Measurements from ENCODE around the gene MDGA2.
"Not testable (repeated sequence)": the region's sequence is repeated elsewhere in the genome, so short reads cannot be mapped to it uniquely, and the experiment has no call there.

Gene MDGA2

DNA sequence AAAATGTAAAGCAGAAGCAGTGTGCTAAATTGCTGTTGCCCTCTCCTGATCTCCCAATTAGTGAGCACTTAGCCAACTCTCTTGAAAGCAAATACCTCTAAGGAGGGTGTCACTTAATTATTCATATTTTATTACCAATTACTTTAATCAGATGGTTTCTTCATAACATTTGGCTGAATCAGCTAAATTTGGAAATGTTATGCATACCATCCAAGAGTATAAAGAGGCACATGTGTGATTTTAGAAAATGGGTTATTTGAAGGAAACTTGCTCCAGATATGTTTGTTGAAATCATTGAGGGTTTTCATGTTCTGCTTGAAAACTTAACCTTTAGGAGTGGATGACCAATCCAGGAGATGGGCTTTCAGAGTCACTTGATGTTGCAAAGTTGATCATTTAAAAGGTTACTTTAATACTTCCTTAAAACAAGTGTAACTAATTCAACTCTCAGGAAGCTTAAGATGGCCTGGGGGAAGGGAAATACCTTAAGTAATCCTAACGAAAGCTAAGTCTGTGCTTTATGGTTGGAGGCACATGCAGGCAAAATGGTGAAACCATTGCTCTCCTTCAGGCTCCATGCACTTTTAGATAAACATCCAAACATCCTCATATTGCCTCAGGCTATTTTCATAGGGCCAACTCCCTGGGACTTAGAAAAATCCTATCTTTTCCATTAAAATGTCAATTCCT is 434.5 kb downstream of the MDGA2 start:
- DNase-seq (ENCODE audit: low read depth in 2 of 2): no peak

DNA sequence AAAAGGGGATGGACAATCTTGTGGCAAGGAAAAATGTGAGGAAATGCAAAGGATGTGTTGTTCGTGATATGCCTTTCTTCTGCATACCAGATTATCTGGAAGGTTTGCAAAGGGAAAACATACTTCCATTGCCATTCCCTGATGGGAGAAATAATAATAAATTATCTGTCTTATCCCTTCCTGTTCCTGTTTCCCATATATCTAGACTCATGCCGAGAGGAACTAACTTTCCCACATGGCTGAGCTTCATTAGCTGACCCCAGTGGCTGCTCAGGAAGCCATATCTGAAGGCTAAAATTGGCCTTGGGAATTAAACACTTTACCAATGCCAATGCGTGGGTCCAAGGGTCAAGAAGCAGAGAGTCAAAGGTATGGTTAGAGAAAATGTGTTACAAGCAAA is 439.8 kb downstream of the MDGA2 start:
- DNase-seq (ENCODE audit: low read depth in 2 of 2): no peak

DNA sequence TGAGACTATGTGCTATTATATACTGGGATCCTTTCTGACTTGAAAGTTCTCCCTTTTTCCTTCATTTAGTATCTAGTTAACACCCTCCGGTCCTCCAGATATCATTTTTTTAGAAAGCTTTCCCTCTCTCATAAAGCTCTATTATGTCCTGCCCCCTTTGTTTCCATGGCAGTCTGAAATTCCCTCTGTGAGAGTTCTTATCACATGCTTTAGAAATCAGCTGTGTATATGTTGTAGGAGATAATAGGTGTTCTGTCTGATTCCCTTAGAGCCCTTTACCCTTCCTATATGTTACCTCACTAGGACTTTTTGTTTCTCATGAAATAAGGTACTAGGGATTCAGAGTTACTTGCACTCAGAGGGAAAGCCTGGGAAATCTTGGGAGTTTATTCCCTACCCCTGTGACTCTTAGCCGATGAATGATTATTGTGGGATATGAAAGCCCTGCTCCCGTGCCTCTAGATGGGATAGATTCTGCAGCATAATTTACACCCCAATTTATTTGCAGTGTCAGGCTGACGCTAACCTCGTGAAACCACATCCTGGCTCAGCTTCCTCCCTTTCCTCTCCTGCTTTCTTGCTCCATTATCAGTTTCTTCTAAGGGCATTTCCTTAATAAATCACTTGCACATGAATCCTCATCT is 448.4 kb downstream of the MDGA2 start:
- no peak for DNase-seq (ENCODE audit: low read depth in 2 of 2)

DNA sequence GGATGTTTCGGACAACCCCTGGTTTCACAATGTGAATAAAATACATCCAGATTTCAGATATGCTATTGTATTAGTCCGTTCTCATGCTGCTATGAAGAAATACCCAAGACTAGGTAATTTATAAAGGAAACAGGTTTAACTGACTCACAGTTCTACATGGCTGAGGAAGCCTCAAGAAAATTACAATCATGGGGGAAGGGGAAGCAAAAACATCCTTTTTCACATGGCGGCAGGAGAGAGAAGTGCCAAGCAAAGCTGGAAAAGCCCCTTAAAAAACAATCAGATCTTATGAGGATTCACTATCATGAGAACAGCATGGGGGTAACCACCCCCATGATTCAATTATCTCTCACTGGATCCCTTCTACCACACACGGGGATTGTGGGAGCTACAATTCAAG is 451.7 kb downstream of the MDGA2 start:
- no peak for DNase-seq (ENCODE audit: low read depth in 2 of 2)

DNA sequence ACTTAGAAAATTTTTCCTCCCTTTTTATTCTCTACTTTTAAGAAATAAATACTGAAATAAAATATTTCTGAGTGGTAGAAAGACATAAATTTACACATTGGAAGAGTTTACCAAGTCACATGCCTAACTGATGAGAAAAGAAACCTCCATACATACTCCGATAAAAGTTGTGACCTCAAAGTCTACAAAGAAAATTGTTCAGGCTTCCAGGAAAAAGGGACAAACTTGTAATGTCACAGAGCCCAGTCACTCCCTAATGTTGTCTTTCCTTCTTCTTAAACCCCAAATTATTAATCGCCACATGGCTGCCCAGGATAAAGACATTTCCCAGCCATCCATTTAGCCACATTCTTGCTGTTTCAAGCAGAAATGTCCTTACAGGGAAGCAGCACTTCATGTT is 455.3 kb downstream of the MDGA2 start:
- DNase-seq (ENCODE audit: low read depth in 2 of 2): no peak

DNA sequence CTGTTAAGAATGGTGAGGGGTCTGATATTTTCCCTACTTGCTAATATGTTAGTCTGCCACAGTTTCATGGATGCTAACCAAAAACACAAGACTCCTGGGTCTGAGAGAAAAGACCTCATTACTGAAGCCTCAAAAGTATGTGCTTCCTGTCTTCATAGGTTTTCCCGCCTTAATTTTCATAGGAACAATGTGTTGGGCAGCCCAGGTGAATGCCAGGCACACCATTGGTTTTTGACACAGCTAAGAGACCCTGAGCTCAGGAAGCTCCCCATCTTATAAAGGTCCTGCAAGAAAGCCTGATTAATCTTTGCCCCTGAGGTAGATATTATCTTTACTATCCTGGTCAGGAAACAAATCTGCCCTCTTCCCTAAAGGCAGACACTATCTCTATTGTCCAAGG is 464.1 kb downstream of the MDGA2 start:
- no peak for DNase-seq (ENCODE audit: low read depth in 2 of 2)

DNA sequence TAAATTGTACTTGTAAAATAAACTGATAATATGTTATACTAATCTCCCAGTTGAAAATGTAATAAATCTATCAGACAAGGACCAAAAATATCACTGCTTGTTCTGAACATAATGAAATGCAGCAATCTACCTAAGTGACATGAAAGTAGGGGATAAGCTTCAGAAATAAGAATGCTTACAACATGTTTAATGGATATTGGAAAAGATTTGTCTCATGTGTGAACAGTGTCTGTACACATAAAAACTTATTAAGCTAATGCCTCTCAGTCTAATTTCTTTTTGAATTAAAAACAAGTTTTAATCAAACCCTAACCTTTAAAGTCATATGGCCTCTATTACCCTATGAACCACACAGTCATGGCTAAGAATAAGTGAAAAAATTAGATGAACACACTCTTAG is 465.3 kb downstream of the MDGA2 start:
- no peak for DNase-seq (ENCODE audit: low read depth in 2 of 2)

DNA sequence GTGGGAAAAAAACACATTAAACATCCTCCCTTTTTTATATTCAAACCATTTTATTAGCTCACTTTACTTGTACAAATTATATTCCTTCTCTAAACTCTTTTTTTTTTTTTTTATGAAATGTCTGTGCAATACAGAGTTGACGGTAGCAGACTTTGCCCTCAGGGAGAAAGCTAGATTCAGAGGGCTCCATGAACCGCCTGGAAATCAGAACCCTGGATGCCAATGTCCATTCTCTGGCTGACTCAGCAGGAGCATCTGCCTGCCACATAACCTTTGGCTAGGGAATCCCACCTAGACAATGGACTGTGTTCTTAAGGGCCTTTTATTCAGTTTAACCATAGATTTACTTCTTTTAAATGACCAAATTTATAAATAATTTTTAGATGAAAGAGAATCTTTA is 467.0 kb downstream of the MDGA2 start:
- no peak for DNase-seq (ENCODE audit: low read depth in 2 of 2)

DNA sequence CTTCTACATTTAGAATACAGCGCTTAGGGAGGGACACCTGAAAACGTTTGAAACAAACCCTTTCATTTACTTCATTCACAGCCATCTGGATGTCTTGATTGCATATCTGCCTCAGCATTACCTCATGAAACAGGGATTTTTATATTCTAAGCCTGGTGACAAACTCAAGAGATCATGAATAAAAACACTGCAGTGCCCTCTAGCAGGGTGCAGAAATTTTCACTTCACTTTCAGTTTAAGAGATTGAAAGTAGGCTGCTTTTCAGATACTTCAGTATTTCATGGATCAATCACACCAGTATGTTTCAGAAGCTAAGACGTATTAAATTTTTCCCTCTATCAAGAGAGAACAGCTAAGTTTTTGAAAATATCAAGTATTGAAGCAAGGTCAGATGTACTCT is 467.8 kb downstream of the MDGA2 start:
- no peak for DNase-seq (ENCODE audit: low read depth in 2 of 2)

DNA sequence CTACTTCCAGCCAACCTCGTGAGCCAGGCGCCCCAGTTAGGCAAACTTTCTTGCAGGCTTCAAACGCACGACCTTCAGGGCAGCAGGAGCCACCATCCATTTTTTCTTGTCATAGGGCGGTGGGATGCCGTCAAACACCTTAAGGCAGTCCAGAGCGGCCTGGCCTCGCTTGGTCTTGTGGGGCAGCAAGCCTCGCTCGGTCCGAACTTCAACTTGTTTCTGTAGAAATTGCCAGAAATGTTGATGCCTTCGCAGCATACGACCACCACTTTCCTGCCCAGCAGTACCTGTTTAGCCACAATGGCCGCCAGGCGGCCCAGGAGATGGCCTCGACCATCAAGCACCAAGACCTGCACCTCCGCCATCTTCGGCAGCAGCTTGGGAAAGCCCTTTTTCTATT is 474.7 kb downstream of the MDGA2 start:
- DNase-seq (ENCODE audit: low read depth in 2 of 2): no peak

DNA sequence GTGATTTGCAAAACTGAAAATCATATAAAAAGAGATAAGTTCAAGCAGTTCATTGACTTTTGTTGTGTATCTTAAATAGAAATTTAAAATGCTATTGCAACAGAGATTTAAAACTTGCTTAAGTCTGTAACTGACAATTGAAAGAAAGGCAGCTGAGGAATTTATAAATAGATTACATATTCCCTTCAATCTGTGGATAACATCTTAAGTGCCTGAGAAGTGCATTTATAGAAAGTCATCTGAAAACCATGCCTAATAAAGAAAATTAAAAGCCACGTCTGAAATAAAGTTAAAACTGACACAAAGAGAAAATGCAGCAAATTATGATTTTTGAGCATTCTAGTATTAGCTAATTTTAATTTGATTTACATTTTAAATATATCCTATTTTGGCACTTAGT is 479.8 kb downstream of the MDGA2 start:
- DNase-seq (ENCODE audit: low read depth in 2 of 2): no peak

DNA sequence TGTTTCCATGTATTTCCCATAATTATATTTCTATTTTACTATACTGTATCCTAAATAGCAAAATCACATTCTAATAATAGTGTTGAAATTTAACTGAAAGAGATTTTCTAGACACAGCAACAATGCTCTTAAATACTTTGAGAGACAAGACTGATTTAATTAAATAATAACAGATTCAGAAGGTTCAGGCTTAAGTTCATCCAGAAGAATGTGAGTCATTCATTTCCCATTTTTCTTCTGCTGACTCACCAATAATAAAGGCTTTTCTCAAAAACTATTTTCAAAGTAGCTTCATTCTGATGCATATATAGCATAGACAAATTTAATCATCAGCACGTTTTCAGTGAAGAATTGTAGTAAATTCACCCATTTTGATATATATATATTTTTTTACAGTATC is 481.4 kb downstream of the MDGA2 start:
- DNase-seq (ENCODE audit: low read depth in 2 of 2): no peak

DNA sequence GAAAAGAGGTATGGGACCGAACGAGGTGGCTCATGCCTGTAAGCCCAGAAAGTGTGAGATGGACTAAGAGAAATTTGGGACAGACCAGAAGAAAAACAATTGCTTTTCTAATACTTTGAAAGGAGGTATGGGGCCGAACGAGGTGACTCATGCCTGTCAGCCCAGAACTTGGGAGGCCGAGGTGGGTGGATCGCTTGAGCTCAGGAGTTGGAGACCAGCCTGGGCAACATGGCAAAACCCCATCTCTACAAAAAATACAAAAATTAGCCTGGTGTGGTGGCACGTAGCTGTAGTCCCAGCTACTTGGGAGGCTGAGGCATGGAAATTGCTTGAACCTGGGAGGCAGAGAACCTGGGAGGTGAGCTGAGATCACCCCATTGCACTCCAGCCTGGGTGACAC is 483.2 kb downstream of the MDGA2 start:
- DNase-seq (ENCODE audit: low read depth in 2 of 2): not testable (repeated sequence)

DNA sequence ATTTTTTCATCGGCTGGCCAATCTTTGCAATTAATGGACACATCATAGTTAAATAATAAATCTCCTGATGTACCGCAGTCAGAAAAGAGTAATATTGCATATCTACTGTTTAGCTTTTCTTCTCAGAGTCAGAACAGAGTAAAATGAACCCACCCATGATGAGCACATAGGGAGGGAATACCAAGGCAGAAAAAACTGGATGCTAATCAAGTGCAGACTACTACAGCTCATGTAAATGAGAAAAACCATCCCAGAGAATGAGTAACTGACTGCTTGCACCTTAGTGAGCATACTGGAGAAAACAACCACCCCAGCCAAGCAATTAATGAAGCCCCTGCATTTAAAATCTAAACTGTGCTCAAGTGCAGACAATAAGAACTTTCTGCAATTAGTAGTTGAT is 483.7 kb downstream of the MDGA2 start:
- no peak for DNase-seq (ENCODE audit: low read depth in 2 of 2)

DNA sequence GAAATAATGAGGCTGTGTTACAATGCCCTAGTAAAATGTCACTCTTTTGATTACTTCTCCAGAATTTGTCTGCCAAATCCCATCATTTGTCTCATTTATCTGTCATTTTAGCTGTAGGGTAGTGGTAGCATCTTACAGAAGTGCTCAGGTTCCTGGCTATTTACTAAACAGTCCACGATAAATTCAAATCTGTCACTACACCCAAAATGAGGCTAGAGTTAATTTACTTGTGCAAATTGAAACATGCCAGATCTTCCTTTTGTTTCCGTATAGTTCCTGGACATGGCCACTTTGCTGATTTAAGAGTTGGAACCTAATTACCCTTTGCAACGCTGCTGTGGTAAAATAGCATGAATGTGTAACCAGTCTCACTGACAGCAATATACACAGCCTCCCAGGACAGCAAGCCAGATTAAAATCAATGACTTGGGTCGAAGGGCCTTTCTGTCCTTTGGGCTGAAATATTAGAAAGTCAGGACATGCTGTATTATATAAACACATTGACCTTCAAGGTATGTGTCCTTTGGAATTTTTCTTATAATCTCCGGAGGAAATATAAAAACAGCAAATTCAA is 485.4 kb downstream of the MDGA2 start:
- DNase-seq (ENCODE audit: low read depth in 2 of 2): no peak

DNA sequence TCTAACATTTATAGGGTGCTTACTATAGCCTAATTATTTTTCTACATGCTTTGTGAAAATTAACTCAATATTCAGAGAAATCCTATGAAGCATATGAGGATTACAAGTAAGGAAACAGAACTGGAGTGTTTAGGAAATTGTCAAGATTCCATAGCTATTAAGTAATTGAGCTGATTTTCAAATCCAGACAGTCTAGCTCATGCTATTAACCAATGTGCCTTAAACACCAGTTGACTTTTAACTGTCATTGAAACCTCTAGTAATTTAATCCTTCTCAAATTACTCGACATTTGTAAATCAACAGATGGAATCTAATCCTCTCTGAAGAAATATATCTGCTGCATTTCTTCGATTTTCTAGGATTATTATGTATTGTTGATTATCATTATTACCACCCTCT is 488.9 kb downstream of the MDGA2 start:
- DNase-seq (ENCODE audit: low read depth in 2 of 2): no peak

DNA sequence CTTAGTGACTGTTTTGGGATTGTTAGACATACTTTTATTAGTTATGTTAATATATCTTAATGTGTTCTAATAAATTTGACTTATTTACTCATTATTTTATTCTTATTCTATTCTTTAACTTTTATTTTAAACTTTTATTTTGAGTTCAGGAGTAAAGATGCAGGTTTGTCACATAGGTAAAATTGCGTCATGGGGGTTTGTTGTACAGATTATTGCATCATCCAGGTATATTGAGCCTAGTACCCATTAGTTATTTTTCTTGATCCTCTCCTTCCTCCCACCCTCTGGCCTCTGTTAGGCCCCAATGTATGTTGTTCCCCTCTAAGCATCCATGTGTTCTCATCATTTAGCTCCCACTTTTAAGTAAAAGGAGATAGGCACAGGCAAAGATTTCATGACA is 495.5 kb downstream of the MDGA2 start:
- DNase-seq (ENCODE audit: low read depth in 2 of 2): no peak

DNA sequence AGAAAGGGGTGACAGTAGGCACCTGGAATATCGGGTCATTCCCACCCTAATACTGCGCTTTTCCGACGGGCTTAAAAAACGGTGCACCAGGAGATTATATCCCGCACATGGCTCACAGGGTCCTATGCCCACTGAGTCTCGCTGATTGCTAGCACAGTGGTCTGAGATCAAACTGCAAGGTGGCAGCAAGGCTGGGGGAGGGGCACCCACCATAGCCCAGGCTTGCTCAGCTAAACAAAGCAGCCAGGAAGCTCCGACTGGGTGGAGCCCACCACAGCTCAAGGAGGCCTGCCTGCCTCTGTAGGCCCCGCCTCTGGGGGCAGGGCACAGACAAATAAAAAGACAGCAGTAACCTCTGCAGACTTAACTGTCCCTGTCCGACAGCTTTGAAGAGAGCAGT is 503.5 kb downstream of the MDGA2 start:
- DNase-seq (ENCODE audit: low read depth in 2 of 2): not testable (repeated sequence)

DNA sequence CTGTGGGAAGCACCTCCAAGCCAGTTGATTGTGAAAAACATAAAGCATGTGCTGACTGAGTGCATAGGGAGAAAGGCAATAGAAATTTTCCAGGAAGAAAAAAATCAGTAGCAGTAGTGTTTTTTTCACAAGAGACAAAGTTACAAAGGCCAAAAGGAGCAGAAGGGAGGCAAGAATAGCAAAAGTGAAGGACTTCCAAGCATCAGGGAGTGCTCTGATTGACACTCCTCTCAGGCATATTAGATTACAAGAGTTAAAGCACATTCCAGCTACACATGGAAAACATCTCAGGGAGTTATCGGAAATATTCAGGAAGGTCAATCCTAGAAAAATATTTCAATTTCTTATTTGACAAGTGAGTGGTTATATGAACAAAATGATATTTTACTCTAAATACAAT is 508.0 kb downstream of the MDGA2 start:
- DNase-seq (ENCODE audit: low read depth in 2 of 2): no peak

DNA sequence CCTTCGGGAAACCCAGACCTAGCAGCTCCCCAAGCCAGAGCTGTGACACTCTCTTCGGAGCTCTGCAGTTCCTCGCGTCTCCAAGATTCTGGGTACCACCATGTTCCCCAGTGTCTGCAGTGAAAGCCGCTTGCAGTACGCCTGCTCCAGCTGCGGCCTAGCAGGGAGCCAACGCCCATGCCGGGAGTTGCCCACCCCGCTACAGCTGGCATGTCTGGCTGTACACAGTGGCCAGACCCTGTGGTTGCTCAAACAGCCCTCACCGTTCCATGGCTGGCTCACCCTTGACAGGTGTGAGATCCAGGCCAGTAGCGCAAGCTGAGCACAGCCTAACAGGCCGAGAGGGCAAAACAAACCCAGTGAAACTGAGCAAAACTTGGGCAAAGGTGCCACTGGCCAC is 520.0 kb downstream of the MDGA2 start:
- no peak for DNase-seq (ENCODE audit: low read depth in 2 of 2)

DNA sequence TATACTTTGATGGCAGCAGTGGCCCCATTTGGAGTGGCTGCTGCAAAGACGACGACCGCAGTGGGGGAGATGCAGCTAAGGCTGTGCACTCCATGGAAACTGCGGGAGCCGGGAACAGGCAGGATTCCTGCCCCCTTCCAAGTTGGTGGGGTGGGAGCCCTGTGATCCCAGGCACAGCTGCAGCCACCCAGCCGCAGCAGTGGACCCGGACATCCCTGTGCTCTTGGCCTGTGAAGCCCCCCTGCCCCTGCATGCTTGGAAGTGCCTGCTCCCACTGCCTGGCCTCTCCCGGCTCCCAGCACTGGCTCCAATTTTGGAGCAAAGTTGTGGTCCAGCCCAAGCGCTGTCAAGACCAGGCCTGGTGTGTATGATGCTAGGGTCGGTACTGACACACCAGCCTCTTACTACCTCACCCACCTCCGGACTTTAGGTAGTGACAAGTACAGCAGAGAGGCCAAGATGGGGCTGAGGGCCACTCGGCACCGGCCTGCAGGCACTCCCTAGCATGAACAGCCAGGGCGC is 521.1 kb downstream of the MDGA2 start:
- DNase-seq (ENCODE audit: low read depth in 2 of 2): no peak

DNA sequence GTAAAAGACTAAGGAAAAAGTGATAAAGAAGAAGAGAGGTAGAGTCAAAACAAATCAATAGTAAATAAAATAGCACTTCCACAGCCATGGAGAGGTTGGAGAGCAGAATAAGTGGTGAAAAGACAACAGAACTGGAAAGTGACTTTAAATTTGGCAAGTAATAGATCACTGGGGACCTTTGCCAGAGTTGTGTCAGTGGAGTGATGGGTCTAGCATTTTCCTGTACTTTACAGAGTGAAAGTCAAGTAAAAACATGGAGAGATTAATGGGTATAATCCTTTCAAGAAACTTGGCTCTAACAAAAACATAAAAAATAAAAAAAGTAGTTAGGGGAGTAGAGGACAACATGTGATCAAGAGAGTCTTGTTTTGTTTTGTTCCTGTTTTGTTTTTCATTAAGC is 521.7 kb downstream of the MDGA2 start:
- no peak for DNase-seq (ENCODE audit: low read depth in 2 of 2)

DNA sequence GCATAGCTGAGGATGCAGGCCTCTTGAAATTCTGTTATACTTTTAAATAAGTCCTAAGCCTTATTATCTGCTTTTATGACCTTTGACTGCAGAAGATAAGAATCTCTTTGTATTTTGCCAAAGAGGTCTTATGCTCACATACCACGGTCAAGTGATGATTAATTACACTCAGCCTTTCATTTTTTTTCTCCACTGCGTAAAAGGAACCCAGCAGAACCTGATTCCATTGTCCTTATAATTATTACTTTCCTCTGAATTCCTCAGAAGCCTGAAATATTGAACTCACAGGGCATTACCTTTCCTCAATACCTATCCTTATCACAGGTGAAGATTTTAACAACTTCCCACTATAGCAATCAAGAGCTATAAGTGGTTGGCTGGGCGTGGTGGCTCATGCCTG is 525.1 kb downstream of the MDGA2 start:
- DNase-seq (ENCODE audit: low read depth in 2 of 2): no peak

All from stimulated activated CD8-positive, alpha-beta memory T cell treated with anti-CD3 and anti-CD28 coated beads, Interleukin-7, amount 100 ng/mL, for 1 hour (primary cell).